Endothelial cell of umbilical vein (primary cell): ENCODE measurements around the gene STC2. TPM values are rescaled to one million over a fixed set of nuclear protein-coding genes. Genes with fewer than 3 reads are reported as not detected.

Experiments used
- BruUV-seq: library from RNA; stranded (reverse); fragments of 400-500 nt; replicated peaks from 2 replicates; lab custom pipeline; 2021; lab: Mats Ljungman, UMichigan
- CTCF ChIA-PET: fragments of 300-600, 350-600 bp; sonication (Branson Sonifier 250); formaldehyde crosslinking; loops from one replicate; lab custom pipeline; 2021; ENCODE audit warnings: antibody characterized with exemption, inconsistent platforms; lab: Charles Lee
- POLR2A ChIA-PET: fragments of 300-600, 350-600 bp; sonication (Branson Sonifier 250); formaldehyde crosslinking; loops from one replicate; lab custom pipeline; 2021; ENCODE audit warnings: antibody characterized with exemption, inconsistent platforms; lab: Charles Lee
- DNase-seq: peaks from one replicate; pipeline ENCODE4 v3.0.0-alpha.2; 2011; ENCODE audit warnings: low read depth, low spot score
- FAIRE-seq: peaks from 2 replicates; lab custom pipeline; 2011; peaks lifted over from hg19 to GRCh38; lab: Jason Lieb, UNC
- H2AFZ ChIP-seq: 2 replicates; pipeline ENCODE4 v1.6.0; 2012; ENCODE audit warnings: low read depth, low read length, control low read depth, inconsistent platforms
- H3K27ac ChIP-seq: 2 replicates; pipeline ENCODE4 v1.5.1; 2011; ENCODE audit warnings: low read depth, mild to moderate bottlenecking, control low read depth, low read length, moderate library complexity; ENCODE audit not compliant: insufficient read depth
- H3K27me3 ChIP-seq, 2 experiments: 2 replicates each; pipeline versions ENCODE4 v1.6.0 to v1.6.1; 2011; ENCODE audit warnings: low read length in 2 of 2, mixed read lengths in 1 of 2; ENCODE audit not compliant: control insufficient read depth in 2 of 2, insufficient read depth in 2 of 2
- H3K36me3 ChIP-seq, 2 experiments: 2 replicates in 1 of 2; 3 replicates in 1 of 2; pipeline ENCODE4 v1.5.1; 2011; ENCODE audit warnings: low read length in 2 of 2, mild to moderate bottlenecking in 1 of 2, moderate library complexity in 1 of 2; ENCODE audit not compliant: control insufficient read depth in 2 of 2, insufficient read depth in 2 of 2; ENCODE audit errors: extremely low read depth in 1 of 2
- H3K4me1 ChIP-seq: 3 replicates; pipeline ENCODE4 v1.5.1; 2011; ENCODE audit warnings: mild to moderate bottlenecking, low read length; ENCODE audit not compliant: control insufficient read depth, insufficient read depth; ENCODE audit errors: extremely low read depth
- H3K4me2 ChIP-seq: 2 replicates; pipeline ENCODE4 v1.6.1; 2011; ENCODE audit warnings: low read length, control low read depth, mixed read lengths; ENCODE audit not compliant: insufficient read depth
- H3K4me3 ChIP-seq, 3 experiments: fragments of 200-600 bp in 1 of 3; sonication (generic), shearing (Covaris generic) in 1 of 3; replicated peaks in 1 of 3; 2 replicates each; pipeline ENCODE4 v1.5.1; 2011 to 2016; ENCODE audit warnings: control low read depth in 3 of 3, low read length in 3 of 3, mild to moderate bottlenecking in 2 of 3, inconsistent platforms in 1 of 3, low read depth in 1 of 3, moderate library complexity in 1 of 3; ENCODE audit not compliant: insufficient read depth in 1 of 3
- H3K79me2 ChIP-seq: 2 replicates; pipeline ENCODE4 v1.6.0; 2012; ENCODE audit warnings: low read length, inconsistent platforms; ENCODE audit not compliant: control insufficient read depth, insufficient read depth
- H3K9ac ChIP-seq: replicated peaks from 2 replicates; pipeline ENCODE3; 2011; ENCODE audit warnings: low read length, control low read depth; ENCODE audit not compliant: insufficient read depth; ENCODE audit errors: extremely low read depth
- H3K9me1 ChIP-seq: replicated peaks from 3 replicates; pipeline ENCODE4 v1.6.0; 2011; ENCODE audit warnings: mild to moderate bottlenecking, low read length; ENCODE audit not compliant: control insufficient read depth, insufficient read depth; ENCODE audit errors: extremely low read depth
- H3K9me3 ChIP-seq: replicated peaks from 2 replicates; pipeline ENCODE4 v1.5.1; 2012; ENCODE audit warnings: low read length, inconsistent platforms; ENCODE audit not compliant: control insufficient read depth, insufficient read depth
- H4K20me1 ChIP-seq: replicated peaks from 2 replicates; pipeline ENCODE3; 2011; ENCODE audit warnings: mild to moderate bottlenecking, low read length; ENCODE audit not compliant: control insufficient read depth, insufficient read depth; ENCODE audit errors: extremely low read depth
- EZH2 ChIP-seq: IDR thresholded peaks from 2 replicates; pipeline ENCODE4 v1.6.1; 2012; ENCODE audit warnings: borderline replicate concordance, low read depth, mild to moderate bottlenecking, moderate library complexity, low read length, inconsistent platforms; ENCODE audit not compliant: severe bottlenecking
- FOS ChIP-seq: IDR thresholded peaks from 2 replicates; pipeline ENCODE4 v1.6.1; 2011; ENCODE audit warnings: mild to moderate bottlenecking, low read length, moderate library complexity, borderline replicate concordance; ENCODE audit not compliant: insufficient read depth
- GATA2 ChIP-seq: IDR thresholded peaks from 2 replicates; pipeline ENCODE4 v1.7.0; 2011; ENCODE audit warnings: low read depth, mild to moderate bottlenecking, moderate library complexity, mixed read lengths, low read length; ENCODE audit not compliant: insufficient read length, insufficient read depth
- JUN ChIP-seq: IDR thresholded peaks from 2 replicates; pipeline ENCODE4 v1.6.1; 2011; ENCODE audit warnings: borderline replicate concordance, low read depth; ENCODE audit not compliant: insufficient read length, insufficient read depth
- MYC ChIP-seq: IDR thresholded peaks from one replicate; pipeline ENCODE4 v1.6.1; 2011; ENCODE audit warnings: mild to moderate bottlenecking, low read depth, low read length
- POLR2A ChIP-seq: IDR thresholded peaks from 2 replicates; pipeline ENCODE4 v1.6.1; 2012; ENCODE audit warnings: low read depth, mild to moderate bottlenecking, control low read depth, low read length
- POLR2AphosphoS5 ChIP-seq: IDR thresholded peaks from 2 replicates; pipeline ENCODE4 v1.6.1; 2012; ENCODE audit warnings: low read depth, mild to moderate bottlenecking, control low read depth, low read length, moderate library complexity; ENCODE audit not compliant: insufficient read depth
- dilution Hi-C: fragments of 300-500 bp; cut with MboI; formaldehyde crosslinking; loops from one replicate; pipeline ENCODE4 v1.15.0; 2019; ENCODE audit warnings: low sequenced_read_pairs; ENCODE audit not compliant: extremely low pct_ligation_motif_present
- intact Hi-C: fragments of 100-400 bp; cut with micrococcal nuclease; formaldehyde crosslinking; loops from one replicate; pipeline ENCODE4 v1.10.0; 2022
- polyA plus RNA-seq, 4 experiments: library from polyadenylated mRNA; depleted of rRNA in 3 of 4; stranded (reverse) in 3 of 4; unstranded in 1 of 4; fragments of >200 nt; gene quantifications; 2 replicates each; pipeline versions ENCODE4 v1.2.1 to v1.2.3, GENCODE V29; 2011 to 2012; ENCODE audit warnings: missing spikeins in 1 of 4
- total RNA-seq: library from RNA; stranded (reverse); gene quantifications from 2 replicates; pipeline ENCODE4 v1.2.3, GENCODE V29; 2021
- TF ChIP-seq, protein P1 (sequence below): IDR thresholded peaks from 2 replicates; pipeline ENCODE4 v1.6.1; 2011; ENCODE audit not compliant: insufficient read depth, insufficient read length
- TF ChIP-seq, protein P2 (sequence below), 2 donors: IDR thresholded peaks; 1 replicate in 1 of 2; 2 replicates in 1 of 2; pipeline ENCODE4 v1.5.1; 2011; ENCODE audit warnings: low read length in 2 of 2, mild to moderate bottlenecking in 2 of 2, moderate library complexity in 2 of 2, control low read depth in 1 of 2, inconsistent platforms in 1 of 2, low read depth in 1 of 2; ENCODE audit not compliant: insufficient read depth in 1 of 2; ENCODE audit errors: extremely low read depth in 1 of 2

The STC2 gene
- total and polyA plus RNA-seq, 2 donors (not counting 3 experiments of a cell fraction or from before 2014, with no cell fraction given), result 19.0 to 26.9 TPM

DNA sequence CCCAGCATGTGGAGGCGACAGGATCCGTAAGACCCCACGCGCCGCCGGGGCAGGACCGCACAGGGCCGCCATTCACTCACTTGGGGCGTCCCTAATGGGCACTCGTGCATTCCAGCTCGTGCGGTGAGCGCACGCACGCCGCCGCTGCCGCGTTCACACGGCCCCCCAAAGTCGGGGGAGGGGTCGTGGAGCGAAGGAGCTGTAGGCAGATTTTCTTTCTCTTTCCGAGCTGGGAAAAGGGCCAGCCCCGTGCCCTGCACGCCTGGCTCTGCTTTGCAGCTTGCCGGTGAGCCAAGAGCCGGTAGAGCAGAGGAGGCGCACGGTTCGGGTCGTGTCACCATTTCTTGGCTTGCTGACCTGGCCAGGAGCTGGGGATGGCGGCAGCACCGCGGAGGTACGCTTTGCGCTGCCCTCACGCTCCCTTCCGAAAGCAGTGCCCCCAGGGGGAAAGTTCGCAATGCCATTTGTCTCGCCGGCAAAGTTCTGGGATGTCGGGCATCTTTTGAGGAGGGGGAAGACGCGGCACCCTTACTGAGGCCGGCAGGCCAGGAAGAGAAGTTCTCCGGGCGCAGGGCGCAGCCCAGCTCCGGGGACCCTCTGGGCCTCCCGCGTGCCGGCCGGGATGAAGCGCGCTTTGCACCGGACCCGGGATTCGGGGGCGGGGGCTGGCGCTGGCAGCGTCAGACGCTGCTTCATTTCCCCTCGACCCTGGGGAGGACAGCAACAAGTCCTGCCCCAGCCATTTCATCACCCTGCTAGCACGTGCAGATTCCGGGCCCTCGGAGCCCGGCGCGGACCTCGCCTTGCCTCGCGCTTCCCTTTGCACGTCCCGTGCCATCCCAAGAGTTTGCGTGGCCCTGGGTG, 898 bp downstream of the STC2 start:
- Histone ChIP-seq H3K9ac (peak overlapping the region; percentile 68), H3K36me3 (peaks cover 4 to 6% of the 10 kb centered on the region in 2 experiments), H3K9me1 (no peaks in the 10 kb centered on the region), H3K4me3 (peak overlapping the region; percentile 18 to 45 (median 40)), H3K79me2 (peaks cover 46% of the 10 kb centered on the region), H2AFZ (peak overlapping the region; percentile 66), H3K27me3 (no peaks in the 10 kb centered on the region), H3K27ac (peak overlapping the region; percentile 56), H4K20me1 (no peaks in the 10 kb centered on the region), H3K9me3 (no peaks in the 10 kb centered on the region), H3K4me1 (peaks cover 36% of the 10 kb centered on the region), H3K4me2 (peak overlapping the region; percentile 87)
- ChIA-PET POLR2A (no interaction called here), CTCF (interaction anchor here (0.5 to 11.2 kb wide), 6 partner anchors 26 to 620 kb away, joined by 3 to 428 read pairs (median 4); no protein-coding TSS in a partner anchor)
- intact Hi-C loops (no loop called here), dilution Hi-C loops (no loop called here)
- no peak for TF ChIP-seq EZH2
- TF ChIP-seq, protein P1, sequence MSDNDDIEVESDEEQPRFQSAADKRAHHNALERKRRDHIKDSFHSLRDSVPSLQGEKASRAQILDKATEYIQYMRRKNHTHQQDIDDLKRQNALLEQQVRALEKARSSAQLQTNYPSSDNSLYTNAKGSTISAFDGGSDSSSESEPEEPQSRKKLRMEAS, result no peak
- TF ChIP-seq POLR2AphosphoS5, result no peak
- no peak for TF ChIP-seq GATA2
- TF ChIP-seq, protein P2, sequence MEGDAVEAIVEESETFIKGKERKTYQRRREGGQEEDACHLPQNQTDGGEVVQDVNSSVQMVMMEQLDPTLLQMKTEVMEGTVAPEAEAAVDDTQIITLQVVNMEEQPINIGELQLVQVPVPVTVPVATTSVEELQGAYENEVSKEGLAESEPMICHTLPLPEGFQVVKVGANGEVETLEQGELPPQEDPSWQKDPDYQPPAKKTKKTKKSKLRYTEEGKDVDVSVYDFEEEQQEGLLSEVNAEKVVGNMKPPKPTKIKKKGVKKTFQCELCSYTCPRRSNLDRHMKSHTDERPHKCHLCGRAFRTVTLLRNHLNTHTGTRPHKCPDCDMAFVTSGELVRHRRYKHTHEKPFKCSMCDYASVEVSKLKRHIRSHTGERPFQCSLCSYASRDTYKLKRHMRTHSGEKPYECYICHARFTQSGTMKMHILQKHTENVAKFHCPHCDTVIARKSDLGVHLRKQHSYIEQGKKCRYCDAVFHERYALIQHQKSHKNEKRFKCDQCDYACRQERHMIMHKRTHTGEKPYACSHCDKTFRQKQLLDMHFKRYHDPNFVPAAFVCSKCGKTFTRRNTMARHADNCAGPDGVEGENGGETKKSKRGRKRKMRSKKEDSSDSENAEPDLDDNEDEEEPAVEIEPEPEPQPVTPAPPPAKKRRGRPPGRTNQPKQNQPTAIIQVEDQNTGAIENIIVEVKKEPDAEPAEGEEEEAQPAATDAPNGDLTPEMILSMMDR (IDR thresholded peaks at IDR 0.05; ENCODE audit: extremely low read depth in 1 of 2, insufficient read depth in 1 of 2, low read depth in 1 of 2, low read length in 2 of 2), result no peak
- no peak for TF ChIP-seq FOS
- TF ChIP-seq MYC, result no peak
- TF ChIP-seq POLR2A, result peak; percentile 59
- TF ChIP-seq JUN, result no peak
- FAIRE-seq (no peak), DNase-seq (peak; percentile 50)
- TSS peak; percentile 12 for BruUV-seq
